ENCODE results near the gene RGS5. TPM values are rescaled to one million over a fixed set of nuclear protein-coding genes. Genes with fewer than 3 reads are reported as not detected.

Gene RGS5
- polyA plus RNA-seq, 1 of the 3 experiments (the other 2 are of a cell fraction): 260 TPM

- CTCF ChIA-PET: interaction anchor here (0.9 to 1.4 kb wide), 2 partner anchors 9 to 24 kb away, joined by 3 to 4 read pairs; no protein-coding TSS in a partner anchor
- Histone ChIP-seq H3K27me3 (ENCODE audit: insufficient read depth) (no peaks in the 10 kb centered on the region), H3K36me3 (replicated peaks in 1 of 2; ENCODE audit: control insufficient read depth in 1 of 2, insufficient read depth in 2 of 2, low read length in 1 of 2) (no peaks in the 10 kb centered on the region), H3K9ac (no peak overlapping the region), H4K20me1 (ENCODE audit: insufficient read depth) (no peaks in the 10 kb centered on the region), H2AFZ (ENCODE audit: low read depth) (no peak overlapping the region), H3K9me3 (no peaks in the 10 kb centered on the region), H3K27ac (ENCODE audit: low read depth in 2 of 2, low read length in 1 of 2) (peak overlapping the region in 1 of 2 experiments; percentile 25; a peak in 1 of 4 replicates), H3F3A (replicated peaks; ENCODE audit: insufficient read depth) (no peaks in the 10 kb centered on the region), H3K79me2 (ENCODE audit: insufficient read depth) (no peaks in the 10 kb centered on the region), H3K9me2 (no peaks in the 10 kb centered on the region), H3K4me3 (ENCODE audit: low read depth in 2 of 2, low read length in 1 of 2) (no peak overlapping the region), H3K4me2 (no peak overlapping the region), H3K4me1 (ENCODE audit: control insufficient read depth in 1 of 2, insufficient read depth in 2 of 2, low read depth in 1 of 2, low read length in 1 of 2) (peaks cover 0 to 14% of the 10 kb centered on the region in 2 experiments; a peak in 3 of 4 replicates)
- TF ChIP-seq FOXJ3 (CRISPR knock-in tag; IDR thresholded peaks at IDR 0.05): no peak
- TF ChIP-seq RFX5 (IDR thresholded peaks at IDR 0.05; ENCODE audit: low read length): no peak
- TF ChIP-seq ELF1 (IDR thresholded peaks at IDR 0.05): no peak
- no peak for TF ChIP-seq MXI1 (IDR thresholded peaks at IDR 0.05; ENCODE audit: low read depth, low read length)
- TF ChIP-seq MEF2A (IDR thresholded peaks at IDR 0.05; ENCODE audit: borderline replicate concordance, low read depth): no peak
- no peak for TF ChIP-seq EP300 (IDR thresholded peaks at IDR 0.05; ENCODE audit: borderline replicate concordance in 1 of 2, low read depth in 1 of 2, low read length in 1 of 2)
- no peak for TF ChIP-seq FOSL2 (IDR thresholded peaks at IDR 0.05; ENCODE audit: borderline replicate concordance, low read depth)
- TF ChIP-seq REST (IDR thresholded peaks at IDR 0.05; ENCODE audit: low read depth, low read length): no peak
- TF ChIP-seq JUND (IDR thresholded peaks at IDR 0.05): no peak
- no peak for TF ChIP-seq CHD2 (IDR thresholded peaks at IDR 0.05; ENCODE audit: low read length, partially characterized antibody)
- TF ChIP-seq NRF1 (IDR thresholded peaks at IDR 0.05; ENCODE audit: low read depth, low read length): no peak
- no peak for TF ChIP-seq USF1 (IDR thresholded peaks at IDR 0.05; ENCODE audit: borderline replicate concordance, low read depth)
- no peak for TF ChIP-seq YY1 (IDR thresholded peaks at IDR 0.05; ENCODE audit: low read depth)
- TF ChIP-seq IRF3 (IDR thresholded peaks at IDR 0.05; ENCODE audit: low read depth, low read length): no peak
- no peak for TF ChIP-seq ZBTB33 (IDR thresholded peaks at IDR 0.05; ENCODE audit: borderline replicate concordance, low read depth)
- TF ChIP-seq RXRA (IDR thresholded peaks at IDR 0.05; ENCODE audit: borderline replicate concordance, low read depth): no peak
- TF ChIP-seq RAD21 (IDR thresholded peaks at IDR 0.05; ENCODE audit: low read length): no peak
- no peak for TF ChIP-seq EZH2phosphoT487 (IDR thresholded peaks at IDR 0.05; ENCODE audit: borderline replicate concordance, low read depth)
- DNase-seq: no peak
- WGBS (ENCODE audit: low lambda C conversion rate): 67% methylated on average over 2 of the region's 2 CpGs
- POLR2A ChIA-PET: interaction anchor here (0.7 kb wide), 1 partner anchor 48 kb away, joined by 5 read pairs; the partner anchor contains the start of gene RGS5
Measured at GRCh38 chr1:163250382-163250974, 47.8 kb upstream of the RGS5 start.

Data from SK-N-SH (cell line).